PC-3 (cell line): ENCODE results near the gene RNF17.

ENCODE experiments used
- EZH2 ChIP-seq: fragments of 300-600 bp; sonication (generic); IDR thresholded peaks from one replicate; pipeline ENCODE4 v1.6.1; 2017; ENCODE audit warnings: antibody characterized with exemption, mild to moderate bottlenecking, low read length; ENCODE audit not compliant: unreplicated experiment
- TF ChIP-seq, protein P1 (sequence below): fragments of 300-600 bp; sonication (generic); conservative IDR thresholded peaks from 2 replicates; pipeline ENCODE4 v1.5.1; 2017; ENCODE audit warnings: antibody characterized with exemption, low read depth, mild to moderate bottlenecking, low read length

DNA sequence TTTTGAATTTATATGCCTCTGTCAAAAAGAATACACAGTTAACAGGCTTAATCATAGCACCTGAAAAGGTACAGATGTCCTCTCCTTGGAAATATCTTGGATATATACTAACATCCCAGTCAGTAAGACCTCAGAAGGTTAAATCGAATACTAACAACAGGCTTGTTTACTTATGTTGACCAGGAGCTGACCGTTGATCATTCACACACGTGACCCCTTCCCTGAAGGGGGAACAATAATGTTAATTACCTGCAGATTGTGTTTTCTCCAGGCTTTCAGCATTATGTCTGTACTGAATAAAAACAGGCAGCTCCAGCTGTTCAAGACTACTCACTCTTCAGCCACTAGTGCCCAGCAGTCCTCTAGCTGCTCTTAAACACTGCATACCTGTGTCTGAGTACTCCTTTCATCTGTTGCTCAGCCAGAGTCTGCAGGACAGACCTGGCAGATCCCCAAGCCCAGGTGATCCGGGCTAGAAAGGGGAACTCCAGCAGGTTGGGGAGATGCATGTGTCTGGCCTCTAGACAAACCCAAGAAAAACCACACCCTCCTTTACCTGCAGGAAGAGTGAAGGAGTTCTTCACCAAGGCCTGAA is 163.9 kb downstream of the RNF17 start:
- TF ChIP-seq, protein P1, sequence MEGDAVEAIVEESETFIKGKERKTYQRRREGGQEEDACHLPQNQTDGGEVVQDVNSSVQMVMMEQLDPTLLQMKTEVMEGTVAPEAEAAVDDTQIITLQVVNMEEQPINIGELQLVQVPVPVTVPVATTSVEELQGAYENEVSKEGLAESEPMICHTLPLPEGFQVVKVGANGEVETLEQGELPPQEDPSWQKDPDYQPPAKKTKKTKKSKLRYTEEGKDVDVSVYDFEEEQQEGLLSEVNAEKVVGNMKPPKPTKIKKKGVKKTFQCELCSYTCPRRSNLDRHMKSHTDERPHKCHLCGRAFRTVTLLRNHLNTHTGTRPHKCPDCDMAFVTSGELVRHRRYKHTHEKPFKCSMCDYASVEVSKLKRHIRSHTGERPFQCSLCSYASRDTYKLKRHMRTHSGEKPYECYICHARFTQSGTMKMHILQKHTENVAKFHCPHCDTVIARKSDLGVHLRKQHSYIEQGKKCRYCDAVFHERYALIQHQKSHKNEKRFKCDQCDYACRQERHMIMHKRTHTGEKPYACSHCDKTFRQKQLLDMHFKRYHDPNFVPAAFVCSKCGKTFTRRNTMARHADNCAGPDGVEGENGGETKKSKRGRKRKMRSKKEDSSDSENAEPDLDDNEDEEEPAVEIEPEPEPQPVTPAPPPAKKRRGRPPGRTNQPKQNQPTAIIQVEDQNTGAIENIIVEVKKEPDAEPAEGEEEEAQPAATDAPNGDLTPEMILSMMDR = no peak
- no peak for TF ChIP-seq EZH2
